Mammary microvascular endothelial cell (primary cell): ENCODE measurements around the gene C7orf25. TPM values are rescaled to one million over a fixed set of nuclear protein-coding genes. Genes with fewer than 3 reads are reported as not detected.

Experiments used
- total RNA-seq: library from RNA; depleted of rRNA; stranded (reverse); fragments of >200 nt; gene quantifications from 2 replicates; pipeline ENCODE4 v1.2.3, GENCODE V29; 2015

Gene C7orf25
- 8.7 and 11.6 TPM in 2 replicates for total RNA-seq

GRCh38 chr7:42911454-42912447 is at the start of gene C7orf25:
C7orf25 (minus strand) TSS chr7:42912070; CDS start chr7:42910900, 1,170 bp downstream.

GRCh38 chr7:42931834-42932651 is 20.2 kb upstream of the C7orf25 start, which contains the start of the genes MRPL32 and PSMA2:
MRPL32 (plus strand) TSS chr7:42932376; CDS start chr7:42932387, 11 bp downstream.
PSMA2 (minus strand) TSS chr7:42932174; CDS start chr7:42932158, 16 bp downstream.

Other genes starting within 250 kb of the C7orf25 start
- gene PSMA2, start 20.1 kb upstream of the C7orf25 start, total RNA-seq: 154 and 169 TPM in 2 replicates
- 64.1 and 73.3 TPM in 2 replicates for gene MRPL32, start 20.3 kb upstream of the C7orf25 start, total RNA-seq
- not detected in 2 replicates for gene HECW1, start 200.6 kb upstream of the C7orf25 start, total RNA-seq